Parathyroid adenoma (tissue), 2 donors: ENCODE measurements around the gene WEE2.
"Not testable (repeated sequence)": the region's sequence is repeated elsewhere in the genome, so short reads cannot be mapped to it uniquely, and the experiment has no call there.

Experiments used
- H2AFZ ChIP-seq: fragments of 300-600 bp; sonication (generic); one replicate; pipeline ENCODE4 v1.7.0; 2017; ENCODE audit warnings: antibody characterized with exemption, mild to moderate bottlenecking
- H3K27ac ChIP-seq: fragments of 300-600 bp; sonication (generic); one replicate; pipeline ENCODE4 v1.7.0; 2017
- H3K27me3 ChIP-seq: fragments of 300-600 bp; sonication (generic); one replicate; pipeline ENCODE4 v1.7.0; 2017; ENCODE audit warnings: low read length; ENCODE audit not compliant: control insufficient read depth, insufficient read depth
- H3K36me3 ChIP-seq: fragments of 300-600 bp; sonication (generic); one replicate; pipeline ENCODE4 v1.7.0; 2017; ENCODE audit warnings: low read length; ENCODE audit not compliant: control insufficient read depth, insufficient read depth
- H3K4me1 ChIP-seq: fragments of 300-600 bp; sonication (generic); one replicate; pipeline ENCODE4 v1.7.0; 2017; ENCODE audit warnings: control low read depth
- H3K4me2 ChIP-seq: fragments of 300-600 bp; sonication (generic); one replicate; pipeline ENCODE4 v1.7.0; 2017; ENCODE audit warnings: low read length
- H3K4me3 ChIP-seq: fragments of 300-600 bp; sonication (generic); one replicate; pipeline ENCODE4 v1.7.0; 2017; ENCODE audit warnings: low read depth, low read length
- H3K79me2 ChIP-seq: fragments of 300-600 bp; sonication (generic); one replicate; pipeline ENCODE4 v1.7.0; 2017; ENCODE audit warnings: control low read depth
- H3K9ac ChIP-seq: fragments of 300-600 bp; sonication (generic); one replicate; pipeline ENCODE4 v1.7.0; 2017; ENCODE audit warnings: mild to moderate bottlenecking
- H3K9me3 ChIP-seq: fragments of 300-600 bp; sonication (generic); one replicate; pipeline ENCODE4 v1.7.0; 2017; ENCODE audit warnings: low read length; ENCODE audit not compliant: control insufficient read depth
- TF ChIP-seq, protein P1 (sequence below): fragments of 300-600 bp; sonication (generic); IDR thresholded peaks from one replicate; pipeline ENCODE4 v1.7.0; 2017; ENCODE audit warnings: antibody characterized with exemption, mild to moderate bottlenecking
- donor health status: primary hyperparathyroidism.

The WEE2 gene

DNA sequence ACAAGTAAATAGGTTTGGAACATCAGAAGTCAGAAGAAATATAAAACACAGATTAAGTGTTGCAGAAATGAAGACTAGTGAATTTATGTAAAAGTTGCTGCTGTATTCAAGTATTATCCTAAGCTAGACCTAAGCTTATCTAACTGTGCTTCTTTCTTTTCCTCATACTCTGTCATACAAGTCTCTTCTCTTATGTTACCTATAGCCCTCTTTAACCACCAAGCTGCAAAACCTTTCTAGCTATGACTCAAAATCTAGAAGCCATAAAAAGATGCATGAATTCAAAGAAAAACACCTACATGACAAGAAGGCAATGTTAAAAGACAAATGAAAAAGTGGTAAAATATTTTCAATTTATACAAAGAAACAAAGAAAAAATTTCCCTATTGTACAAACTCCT is 29.1 kb upstream of the WEE2 start:
- H3K79me2 ChIP-seq, result no peaks in the 10 kb centered on the region
- TF ChIP-seq, protein P1, sequence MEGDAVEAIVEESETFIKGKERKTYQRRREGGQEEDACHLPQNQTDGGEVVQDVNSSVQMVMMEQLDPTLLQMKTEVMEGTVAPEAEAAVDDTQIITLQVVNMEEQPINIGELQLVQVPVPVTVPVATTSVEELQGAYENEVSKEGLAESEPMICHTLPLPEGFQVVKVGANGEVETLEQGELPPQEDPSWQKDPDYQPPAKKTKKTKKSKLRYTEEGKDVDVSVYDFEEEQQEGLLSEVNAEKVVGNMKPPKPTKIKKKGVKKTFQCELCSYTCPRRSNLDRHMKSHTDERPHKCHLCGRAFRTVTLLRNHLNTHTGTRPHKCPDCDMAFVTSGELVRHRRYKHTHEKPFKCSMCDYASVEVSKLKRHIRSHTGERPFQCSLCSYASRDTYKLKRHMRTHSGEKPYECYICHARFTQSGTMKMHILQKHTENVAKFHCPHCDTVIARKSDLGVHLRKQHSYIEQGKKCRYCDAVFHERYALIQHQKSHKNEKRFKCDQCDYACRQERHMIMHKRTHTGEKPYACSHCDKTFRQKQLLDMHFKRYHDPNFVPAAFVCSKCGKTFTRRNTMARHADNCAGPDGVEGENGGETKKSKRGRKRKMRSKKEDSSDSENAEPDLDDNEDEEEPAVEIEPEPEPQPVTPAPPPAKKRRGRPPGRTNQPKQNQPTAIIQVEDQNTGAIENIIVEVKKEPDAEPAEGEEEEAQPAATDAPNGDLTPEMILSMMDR, result no peak
- no peaks in the 10 kb centered on the region for H3K4me1 ChIP-seq
- H3K9ac ChIP-seq, result no peak overlapping the region
- no peaks in the 10 kb centered on the region for H3K27me3 ChIP-seq
- H3K4me2 ChIP-seq, result no peak overlapping the region
- H3K36me3 ChIP-seq, result no peaks in the 10 kb centered on the region
- H3K27ac ChIP-seq, result no peak overlapping the region
- no peaks in the 10 kb centered on the region for H3K9me3 ChIP-seq
- no peak overlapping the region for H3K4me3 ChIP-seq
- H2AFZ ChIP-seq, result no peak overlapping the region

DNA sequence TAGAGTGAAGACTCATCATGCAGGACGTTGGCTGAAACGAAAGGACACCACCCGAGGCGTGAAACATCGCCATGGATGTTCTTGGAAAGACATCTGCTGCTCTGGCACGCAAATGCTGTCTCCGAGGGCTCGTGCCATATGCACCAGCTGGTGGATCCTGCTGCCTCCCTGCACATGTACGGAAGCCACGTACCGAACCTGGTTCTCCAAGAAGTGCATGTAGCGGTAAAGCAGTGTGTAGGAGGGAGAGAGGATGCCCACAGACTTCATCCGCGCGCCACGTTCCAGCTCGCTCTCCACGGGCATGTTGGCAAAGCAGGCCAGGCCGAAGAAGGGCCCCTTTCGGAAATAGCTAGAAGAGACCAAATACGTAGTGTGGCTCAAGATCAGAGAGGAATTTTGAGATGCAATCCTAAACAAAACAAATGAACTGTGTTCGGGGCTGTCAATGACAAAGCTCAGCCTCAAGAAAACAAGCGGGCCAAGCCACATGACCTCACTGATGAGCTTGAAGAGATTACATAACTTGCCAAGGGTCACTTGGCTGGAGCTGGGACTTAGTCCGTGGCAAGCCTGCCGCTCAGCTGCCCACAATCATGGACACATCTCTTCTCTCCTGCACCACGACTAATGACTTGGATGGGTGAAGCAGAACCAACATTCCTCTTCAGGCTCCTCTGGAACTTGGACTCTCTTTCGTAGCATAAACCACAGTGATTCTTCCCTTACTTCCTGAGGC is 22.7 kb upstream of the WEE2 start:
- Histone ChIP-seq H3K27me3 (no peaks in the 10 kb centered on the region), H2AFZ (peak overlapping the region; percentile 18), H3K4me3 (no peak overlapping the region), H3K36me3 (no peaks in the 10 kb centered on the region), H3K79me2 (no peaks in the 10 kb centered on the region), H3K4me2 (no peak overlapping the region), H3K9ac (no peak overlapping the region), H3K4me1 (peaks cover 20% of the 10 kb centered on the region), H3K27ac (peak overlapping the region; percentile 66), H3K9me3 (no peaks in the 10 kb centered on the region)
- TF ChIP-seq, protein P1, result no peak

DNA sequence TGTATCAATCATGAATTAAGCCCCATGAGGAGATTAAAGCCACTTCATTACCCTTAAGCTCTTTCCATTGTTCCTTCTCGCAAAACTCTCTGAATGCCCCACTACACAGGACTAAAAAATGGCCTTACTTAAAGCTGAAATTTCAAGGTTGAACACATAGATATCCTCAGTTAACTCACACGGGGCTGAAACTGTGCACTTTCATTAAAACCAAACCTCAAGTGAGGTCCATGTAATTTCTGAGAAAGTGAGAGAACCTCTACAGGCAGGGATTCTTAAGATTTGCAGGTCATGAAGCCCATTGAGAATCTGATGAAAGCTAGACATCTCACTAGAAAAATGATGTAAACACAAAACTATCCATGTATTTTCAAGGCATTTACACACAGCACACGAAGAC is 22.1 kb upstream of the WEE2 start:
- TF ChIP-seq, protein P1, result no peak
- Histone ChIP-seq H3K4me2 (no peak overlapping the region), H2AFZ (peak overlapping the region; percentile 18), H3K4me3 (no peak overlapping the region), H3K36me3 (no peaks in the 10 kb centered on the region), H3K4me1 (peaks cover 20% of the 10 kb centered on the region), H3K9me3 (no peaks in the 10 kb centered on the region), H3K9ac (no peak overlapping the region), H3K79me2 (peaks cover 2% of the 10 kb centered on the region), H3K27me3 (no peaks in the 10 kb centered on the region), H3K27ac (peak overlapping the region; percentile 66)

DNA sequence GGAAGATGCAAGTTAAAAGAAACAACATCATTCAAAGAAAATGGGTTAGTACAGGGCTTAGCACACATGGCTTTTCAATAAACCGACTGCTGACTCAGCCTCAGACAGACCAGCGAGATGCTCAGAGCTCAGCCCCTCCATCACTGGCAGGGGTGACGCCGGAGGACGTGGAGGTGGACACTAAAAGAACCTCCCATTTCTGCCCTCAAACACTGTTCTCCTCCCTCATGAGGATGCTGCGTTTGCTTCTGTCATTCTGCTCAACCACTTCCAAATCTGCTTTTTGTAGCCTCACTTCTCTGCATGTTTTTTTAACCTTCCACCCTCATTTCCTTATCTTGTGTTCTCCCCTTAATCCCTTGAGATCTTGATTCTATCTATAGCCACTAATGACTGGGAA is 21.5 kb upstream of the WEE2 start:
- H3K9me3 ChIP-seq, result no peaks in the 10 kb centered on the region
- H3K4me3 ChIP-seq, result no peak overlapping the region
- H3K27me3 ChIP-seq, result no peaks in the 10 kb centered on the region
- no peaks in the 10 kb centered on the region for H3K36me3 ChIP-seq
- H3K4me2 ChIP-seq, result no peak overlapping the region
- no peak overlapping the region for H2AFZ ChIP-seq
- TF ChIP-seq, protein P1, result no peak
- peak overlapping the region; percentile 36 for H3K27ac ChIP-seq
- H3K4me1 ChIP-seq, result peaks cover 20% of the 10 kb centered on the region
- peaks cover 7% of the 10 kb centered on the region for H3K79me2 ChIP-seq
- no peak overlapping the region for H3K9ac ChIP-seq

DNA sequence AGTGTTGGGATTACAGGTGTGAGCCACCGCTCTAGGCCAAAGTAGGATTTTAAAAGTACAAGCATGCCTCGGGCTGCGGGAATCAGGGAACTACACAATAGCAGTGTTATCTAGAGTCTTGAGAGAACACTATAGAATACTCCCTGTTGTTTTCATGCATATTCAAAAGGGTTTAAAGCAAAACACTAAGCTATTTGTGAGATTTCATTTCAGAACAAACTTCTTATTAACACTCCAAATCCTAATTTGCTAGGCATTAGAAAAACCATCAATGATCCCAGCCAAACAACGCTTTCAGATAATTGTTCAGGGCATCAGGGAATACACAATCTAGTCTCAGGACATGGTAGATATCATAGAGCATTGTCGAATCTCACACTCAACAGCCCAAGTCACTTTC is 20.1 kb upstream of the WEE2 start:
- Histone ChIP-seq H3K36me3 (no peaks in the 10 kb centered on the region), H3K9me3 (no peaks in the 10 kb centered on the region), H2AFZ (no peak overlapping the region), H3K9ac (no peak overlapping the region), H3K27me3 (no peaks in the 10 kb centered on the region), H3K27ac (no peak overlapping the region), H3K4me3 (no peak overlapping the region), H3K79me2 (peaks cover 7% of the 10 kb centered on the region), H3K4me1 (peaks cover 22% of the 10 kb centered on the region), H3K4me2 (no peak overlapping the region)
- TF ChIP-seq, protein P1, result no peak

DNA sequence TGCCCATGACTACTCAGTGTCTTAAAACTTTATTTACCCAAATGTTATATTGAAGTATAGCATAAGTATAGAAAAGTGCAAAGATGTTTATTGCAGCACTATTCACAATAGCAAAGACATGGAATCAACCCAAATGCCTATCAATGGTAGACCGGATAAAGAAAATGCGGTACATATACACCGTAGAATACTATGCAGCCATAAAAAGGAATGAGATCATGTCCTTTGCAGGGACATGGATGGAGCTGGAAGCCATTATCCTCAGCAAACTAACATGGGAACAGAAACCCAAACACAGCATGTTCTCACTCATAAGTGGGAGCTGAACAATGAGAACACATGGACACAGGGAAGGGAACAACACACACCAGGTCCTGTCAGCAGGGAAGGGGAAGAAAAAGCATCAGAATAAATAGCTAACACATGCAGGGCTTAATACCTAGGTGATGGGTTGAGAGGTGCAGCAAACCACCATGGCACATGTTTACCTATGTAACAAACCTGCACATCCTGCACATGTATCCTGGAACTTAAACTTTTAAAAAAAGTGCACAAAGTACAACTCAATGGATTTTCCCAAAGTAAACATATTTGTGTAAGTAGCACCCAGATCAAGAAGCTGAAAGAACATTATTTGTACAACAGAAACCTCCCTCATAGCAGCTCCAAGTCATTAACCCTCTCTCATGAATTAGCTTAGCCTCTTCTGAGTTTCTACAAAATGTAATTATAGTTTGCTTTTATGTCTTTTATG is 18.9 kb upstream of the WEE2 start:
- H3K4me2 ChIP-seq, H3K9me3 ChIP-seq, H3K9ac ChIP-seq, H3K27ac ChIP-seq, H3K4me3 ChIP-seq, H3K36me3 ChIP-seq, H2AFZ ChIP-seq, H3K27me3 ChIP-seq: not testable (repeated sequence)
- H3K4me1 ChIP-seq, result peaks cover 26% of the 10 kb centered on the region
- peaks cover 11% of the 10 kb centered on the region for H3K79me2 ChIP-seq
